Kidney (tissue), 14 donors: ENCODE data around the gene STOML3. TPM values are rescaled to one million over a fixed set of nuclear protein-coding genes. Genes with fewer than 3 reads are reported as not detected.

ENCODE experiments used
- DNase-seq, 5 donors: peaks; one replicate each; pipeline ENCODE4 v3.0.0-alpha.2; 2013 to 2020
- FAIRE-seq: peaks from 2 replicates; lab custom pipeline; 2012; peaks lifted over from hg19 to GRCh38; lab: Jason Lieb, UNC
- H3K27ac ChIP-seq, 2 donors: one replicate each; pipeline ENCODE4 v1.7.0; 2013; ENCODE audit warnings: low read depth in 2 of 2, low read length in 2 of 2, inconsistent platforms in 1 of 2
- H3K27me3 ChIP-seq: one replicate; pipeline ENCODE4 v1.7.1; 2013; ENCODE audit warnings: low read length, inconsistent platforms; ENCODE audit not compliant: control insufficient read depth, insufficient read depth
- H3K36me3 ChIP-seq, 3 donors: one replicate each; pipeline versions ENCODE4 v1.7.0 to v1.7.1; 2013; ENCODE audit warnings: low read length in 3 of 3, control low read depth in 1 of 3, inconsistent platforms in 1 of 3; ENCODE audit not compliant: insufficient read depth in 3 of 3, control insufficient read depth in 2 of 3
- H3K4me1 ChIP-seq, 3 donors: one replicate each; pipeline versions ENCODE4 v1.7.0 to v1.7.1; 2013; ENCODE audit warnings: low read length in 3 of 3, inconsistent platforms in 1 of 3, low read depth in 1 of 3; ENCODE audit not compliant: control insufficient read depth in 2 of 3, insufficient read depth in 2 of 3
- H3K4me3 ChIP-seq, 3 donors: one replicate each; pipeline versions ENCODE4 v1.7.0 to v1.8.1; 2013; ENCODE audit warnings: low read length in 3 of 3, control low read depth in 1 of 3, inconsistent platforms in 1 of 3
- H3K9ac ChIP-seq, 3 donors: one replicate each; pipeline versions ENCODE4 v1.7.0 to v1.7.1; 2013; ENCODE audit warnings: low read length in 3 of 3, control low read depth in 1 of 3, inconsistent platforms in 1 of 3
- H3K9me3 ChIP-seq, 3 donors: one replicate each; pipeline versions ENCODE4 v1.7.0 to v1.7.1; 2013; ENCODE audit warnings: low read length in 3 of 3, control low read depth in 1 of 3, inconsistent platforms in 1 of 3; ENCODE audit not compliant: control insufficient read depth in 2 of 3, insufficient read depth in 1 of 3
- intact Hi-C: fragments of 100-400 bp; cut with DNase I; formaldehyde crosslinking; loops from one replicate; pipeline ENCODE4 v1.11.1; 2022
- polyA plus RNA-seq: library from polyadenylated mRNA; stranded (reverse); fragments of 350-450 nt; fragmentation: Illumina TruSeq; extraction: RNeasy Lipid Tissue Mini Kit (QIAGEN cat#74804); gene quantifications from one replicate; pipeline ENCODE4 v1.2.3, GENCODE V29; 2014; ENCODE audit warnings: low read depth, low replicate concordance; ENCODE audit not compliant: insufficient read depth
- total RNA-seq: library from RNA; stranded (reverse); fragmentation: NEBNext Ultra II Directional; extraction: Animal tissue kit (Norgen Biotek cat#: 25700); gene quantifications from one replicate; pipeline ENCODE4 v1.2.1, GENCODE V29; 2021
- TF ChIP-seq, protein P1 (sequence below): IDR thresholded peaks from 3 replicates; pipeline ENCODE4 v1.5.1; 2012; ENCODE audit warnings: mild to moderate bottlenecking, moderate library complexity, borderline replicate concordance; ENCODE audit not compliant: insufficient read depth; ENCODE audit errors: extremely low read depth
- donor health status: control.
- donor health status: control.
- donor health status: control.
- donor health status: control.
- donor health status: control.
- donor health status: DM: yes; HTN: yes; CAD: no.
- donor health status: Normal renal cell carcinoma (clear cell type).

STOML3 gene
- total and polyA plus RNA-seq, 2 donors from 2014 or later: not detected

DNA sequence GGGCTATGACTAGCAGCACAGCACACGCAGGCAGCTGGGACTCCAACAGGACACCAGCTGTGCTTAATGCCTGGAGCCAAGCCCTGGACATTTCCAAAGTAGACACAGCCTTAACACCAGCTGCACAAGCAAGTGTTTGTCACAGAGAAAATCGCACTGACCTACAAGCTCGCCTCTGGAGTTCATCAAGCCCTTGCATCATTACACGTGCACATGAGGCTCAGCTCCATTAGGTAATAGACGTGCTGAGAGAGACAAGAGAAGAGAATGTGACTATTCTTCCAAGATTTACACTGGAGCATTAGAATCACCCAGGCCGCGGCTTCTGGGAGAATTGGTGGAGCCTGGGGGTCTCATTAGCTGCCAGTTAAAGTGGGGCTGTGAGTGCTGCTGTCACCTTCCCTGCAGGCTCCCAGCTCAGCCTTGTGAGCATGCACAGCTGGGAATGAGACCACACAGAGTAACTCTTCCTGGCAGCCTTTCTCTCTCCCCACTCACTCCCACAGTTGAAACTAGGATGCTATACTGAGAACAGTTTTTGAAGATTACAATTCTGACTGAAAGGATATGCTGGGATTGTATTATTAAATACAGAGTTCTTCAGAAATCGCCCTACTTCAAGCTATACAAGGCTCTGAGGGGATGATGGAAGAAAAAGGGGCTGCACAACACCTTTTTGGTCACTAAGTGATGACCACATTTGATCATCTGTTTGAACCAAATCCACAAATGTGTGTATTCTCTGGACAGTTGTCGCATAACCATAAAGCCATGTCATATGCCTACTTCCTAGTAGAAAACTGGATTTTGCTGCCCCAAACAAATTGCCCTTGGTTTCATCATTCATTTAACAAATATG lies 10.5 kb downstream of the STOML3 start:
- peak in 4 of 5 donors; percentile 19 to 76 (median 32) for DNase-seq
- intact Hi-C loops: no loop called here
- Histone ChIP-seq H3K4me3 (no peak overlapping the region), H3K9me3 (peaks cover 0 to 4% (median 3%) of the 10 kb centered on the region in 3 donors), H3K27me3 (no peaks in the 10 kb centered on the region), H3K9ac (no peak overlapping the region), H3K36me3 (no peaks in the 10 kb centered on the region), H3K4me1 (no peaks in the 10 kb centered on the region), H3K27ac (no peak overlapping the region)
- TF ChIP-seq, protein P1, sequence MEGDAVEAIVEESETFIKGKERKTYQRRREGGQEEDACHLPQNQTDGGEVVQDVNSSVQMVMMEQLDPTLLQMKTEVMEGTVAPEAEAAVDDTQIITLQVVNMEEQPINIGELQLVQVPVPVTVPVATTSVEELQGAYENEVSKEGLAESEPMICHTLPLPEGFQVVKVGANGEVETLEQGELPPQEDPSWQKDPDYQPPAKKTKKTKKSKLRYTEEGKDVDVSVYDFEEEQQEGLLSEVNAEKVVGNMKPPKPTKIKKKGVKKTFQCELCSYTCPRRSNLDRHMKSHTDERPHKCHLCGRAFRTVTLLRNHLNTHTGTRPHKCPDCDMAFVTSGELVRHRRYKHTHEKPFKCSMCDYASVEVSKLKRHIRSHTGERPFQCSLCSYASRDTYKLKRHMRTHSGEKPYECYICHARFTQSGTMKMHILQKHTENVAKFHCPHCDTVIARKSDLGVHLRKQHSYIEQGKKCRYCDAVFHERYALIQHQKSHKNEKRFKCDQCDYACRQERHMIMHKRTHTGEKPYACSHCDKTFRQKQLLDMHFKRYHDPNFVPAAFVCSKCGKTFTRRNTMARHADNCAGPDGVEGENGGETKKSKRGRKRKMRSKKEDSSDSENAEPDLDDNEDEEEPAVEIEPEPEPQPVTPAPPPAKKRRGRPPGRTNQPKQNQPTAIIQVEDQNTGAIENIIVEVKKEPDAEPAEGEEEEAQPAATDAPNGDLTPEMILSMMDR: no peak
- no peak for FAIRE-seq

DNA sequence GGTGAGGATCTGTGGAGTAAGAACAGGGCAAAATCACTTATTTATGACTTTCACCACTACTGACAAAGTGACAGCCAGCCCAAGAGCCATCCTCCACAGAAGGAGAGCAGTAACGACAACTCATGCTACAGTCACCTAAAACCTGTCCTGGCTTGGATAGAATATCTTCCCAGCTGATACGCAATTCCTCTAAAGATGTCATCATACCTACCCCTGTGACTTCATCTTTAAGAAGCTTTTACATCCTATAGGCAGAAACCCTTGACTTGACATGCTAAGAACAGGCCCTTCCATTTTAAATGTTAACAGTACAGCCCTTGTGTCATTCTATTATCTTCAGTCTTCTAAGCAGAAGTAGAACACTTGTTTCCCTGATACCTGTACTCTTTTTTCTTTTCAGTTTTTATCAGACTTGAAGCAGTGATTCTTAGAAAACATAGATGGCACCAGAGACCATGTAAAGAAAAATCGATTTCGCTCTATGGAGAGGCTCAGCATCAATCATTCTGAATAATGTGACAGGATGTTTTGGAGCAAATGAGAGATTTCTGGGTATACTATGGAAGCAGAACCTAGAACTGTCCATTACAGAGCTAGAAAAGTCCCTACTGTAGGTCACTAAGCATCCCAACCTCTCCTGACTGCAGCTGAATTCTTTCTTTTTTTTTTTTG lies 20.1 kb downstream of the STOML3 start:
- H3K27me3 ChIP-seq: no peaks in the 10 kb centered on the region
- TF ChIP-seq, protein P1: no peak
- DNase-seq (no peak), FAIRE-seq (no peak)
- H3K4me3 ChIP-seq: no peak overlapping the region
- H3K36me3 ChIP-seq: no peaks in the 10 kb centered on the region
- no peak overlapping the region for H3K27ac ChIP-seq
- intact Hi-C loops: no loop called here
- no peaks in the 10 kb centered on the region for H3K9me3 ChIP-seq
- no peaks in the 10 kb centered on the region for H3K4me1 ChIP-seq
- H3K9ac ChIP-seq: no peak overlapping the region

DNA sequence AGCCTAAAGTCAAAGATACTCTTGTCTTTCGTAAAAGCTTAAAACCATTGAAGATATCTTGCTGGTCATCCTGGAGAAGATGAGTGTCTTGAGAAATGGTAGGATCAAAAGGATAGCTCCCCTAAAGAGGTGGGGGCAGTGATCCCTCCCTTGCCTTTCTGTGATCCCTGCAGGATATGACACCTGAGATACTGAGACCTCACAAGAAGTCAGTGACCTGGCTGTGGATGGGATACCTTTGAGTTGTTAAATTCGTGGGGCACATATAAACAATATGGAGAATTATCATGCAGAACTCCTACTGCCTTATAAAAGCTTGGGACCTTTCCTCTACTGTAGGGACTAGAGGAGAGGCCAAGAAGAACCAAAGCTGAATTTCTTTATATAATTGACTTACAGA lies 21.4 kb downstream of the STOML3 start:
- TF ChIP-seq, protein P1: no peak
- no peak for DNase-seq
- no peaks in the 10 kb centered on the region for H3K9me3 ChIP-seq
- no peak overlapping the region for H3K27ac ChIP-seq
- H3K36me3 ChIP-seq: no peaks in the 10 kb centered on the region
- FAIRE-seq: no peak
- H3K4me1 ChIP-seq: no peaks in the 10 kb centered on the region
- intact Hi-C loops: no loop called here
- no peak overlapping the region for H3K4me3 ChIP-seq
- no peak overlapping the region for H3K9ac ChIP-seq
- H3K27me3 ChIP-seq: no peaks in the 10 kb centered on the region
